HepG2 (cell line): ENCODE data around the gene FRK. TPM values are rescaled to one million over a fixed set of nuclear protein-coding genes. Genes with fewer than 3 reads are reported as not detected.

ENCODE experiments used
- CBFB ChIP-seq: sonication (generic); formaldehyde crosslinking; IDR thresholded peaks from 2 replicates; pipeline ENCODE4 v1.4.0; 2020; ENCODE audit warnings: missing genetic modification reagents
- CREB1 ChIP-seq, 2 experiments: fragments of 450-650 bp in 1 of 2; IDR thresholded peaks; 2 replicates each; pipeline ENCODE4 v1.6.1; 2016 to 2017; ENCODE audit warnings: control low read depth in 1 of 2, mild to moderate bottlenecking in 1 of 2, missing compliant biosample characterization in 1 of 2, missing genetic modification characterization in 1 of 2
- ELF1 ChIP-seq: sonication (generic); formaldehyde crosslinking; IDR thresholded peaks from 2 replicates; pipeline ENCODE4 v1.4.0; 2020; ENCODE audit warnings: missing genetic modification reagents
- FOXC1 ChIP-seq: sonication (generic); formaldehyde crosslinking; IDR thresholded peaks from 2 replicates; pipeline ENCODE4 v1.8.0; 2022; ENCODE audit warnings: mild to moderate bottlenecking, missing genetic modification reagents, borderline replicate concordance
- HMGXB4 ChIP-seq, 2 experiments: sonication (generic) in 1 of 2; formaldehyde crosslinking in 1 of 2; IDR thresholded peaks; 2 replicates each; pipeline versions ENCODE4 v1.4.0 to v1.6.1; 2018 to 2020; ENCODE audit warnings: missing genetic modification reagents in 2 of 2, borderline replicate concordance in 1 of 2, low read depth in 1 of 2, mild to moderate bottlenecking in 1 of 2, missing biosample characterization in 1 of 2
- JUND ChIP-seq: sonication (generic); formaldehyde crosslinking; IDR thresholded peaks from 2 replicates; pipeline ENCODE4 v1.8.0; 2022; ENCODE audit warnings: mild to moderate bottlenecking, missing genetic modification reagents
- MAF1 ChIP-seq: sonication (generic); formaldehyde crosslinking; IDR thresholded peaks from 2 replicates; pipeline ENCODE4 v1.5.0; 2020; ENCODE audit warnings: missing genetic modification reagents, borderline replicate concordance
- MEIS1 ChIP-seq: sonication (generic); formaldehyde crosslinking; IDR thresholded peaks from 2 replicates; pipeline ENCODE4 v1.9.0; 2021; ENCODE audit warnings: mild to moderate bottlenecking, missing genetic modification reagents, moderate library complexity, borderline replicate concordance
- NFATC3 ChIP-seq: sonication (generic); formaldehyde crosslinking; IDR thresholded peaks from 2 replicates; pipeline ENCODE4 v1.5.1; 2020; ENCODE audit warnings: mild to moderate bottlenecking, missing genetic modification reagents
- RXRB ChIP-seq: IDR thresholded peaks from 2 replicates; pipeline ENCODE4 v1.6.1; 2016; ENCODE audit warnings: borderline replicate concordance, missing genetic modification reagents, missing compliant biosample characterization
- ZFP90 ChIP-seq: sonication (generic); formaldehyde crosslinking; IDR thresholded peaks from 2 replicates; pipeline ENCODE4 v1.8.0; 2022; ENCODE audit warnings: missing genetic modification reagents, mild to moderate bottlenecking, inconsistent platforms, borderline replicate concordance
- ZMAT3 ChIP-seq: sonication (generic); formaldehyde crosslinking; conservative IDR thresholded peaks from 2 replicates; pipeline ENCODE4 v1.7.0; 2021; ENCODE audit warnings: missing genetic modification reagents
- ZNF12 ChIP-seq: sonication (generic); formaldehyde crosslinking; IDR thresholded peaks from 2 replicates; pipeline ENCODE4 v1.5.0; 2020; ENCODE audit warnings: missing genetic modification reagents
- ZNF546 ChIP-seq: sonication (generic); formaldehyde crosslinking; conservative IDR thresholded peaks from 2 replicates; pipeline ENCODE4 v1.8.1; 2023; ENCODE audit warnings: mild to moderate bottlenecking, missing genetic modification reagents
- ZNF550 ChIP-seq: sonication (generic); formaldehyde crosslinking; IDR thresholded peaks from 2 replicates; pipeline ENCODE4 v1.4.0; 2020; ENCODE audit warnings: mild to moderate bottlenecking, missing genetic modification reagents, borderline replicate concordance
- ZNF619 ChIP-seq: sonication (generic); formaldehyde crosslinking; IDR thresholded peaks from 2 replicates; pipeline ENCODE4 v1.4.0; 2020; ENCODE audit warnings: mild to moderate bottlenecking, missing genetic modification reagents
- ZNF746 ChIP-seq: sonication (generic); formaldehyde crosslinking; IDR thresholded peaks from 2 replicates; pipeline ENCODE4 v1.8.0; 2022; ENCODE audit warnings: mild to moderate bottlenecking, missing genetic modification reagents
- ZNF83 ChIP-seq: sonication (generic); formaldehyde crosslinking; IDR thresholded peaks from 2 replicates; pipeline ENCODE4 v1.4.0; 2020; ENCODE audit warnings: missing genetic modification reagents, mild to moderate bottlenecking, borderline replicate concordance
- ZSCAN9 ChIP-seq: IDR thresholded peaks from 2 replicates; pipeline ENCODE4 v1.6.1; 2016; ENCODE audit warnings: borderline replicate concordance
- polyA plus RNA-seq, 8 experiments: library from polyadenylated mRNA; depleted of rRNA in 3 of 8; stranded (reverse) in 7 of 8; unstranded in 1 of 8; fragments of >200 nt; fragmentation: Illumina TruSeq in 4 of 8; extraction: Trizol in 4 of 8; gene quantifications; 2 replicates each; pipeline versions ENCODE4 v1.2.1 to v1.2.3, GENCODE V29; 2011 to 2016; ENCODE audit warnings: low read depth in 4 of 8, missing spikeins in 1 of 8, mixed read lengths in 1 of 8; ENCODE audit not compliant: insufficient read depth in 1 of 8
- total RNA-seq, 5 experiments: library from RNA; depleted of rRNA; stranded (reverse); fragments of >200 nt; fragmentation: Illumina TruSeq; extraction: Trizol; gene quantifications; 2 replicates each; pipeline ENCODE4 v1.2.3, GENCODE V29; 2016; ENCODE audit warnings: low read depth in 1 of 5
- TF ChIP-seq, protein P1 (sequence below): sonication (generic); formaldehyde crosslinking; IDR thresholded peaks from 2 replicates; pipeline ENCODE4 v1.8.0; 2022; ENCODE audit warnings: missing genetic modification reagents, mild to moderate bottlenecking, moderate library complexity, borderline replicate concordance
- TF ChIP-seq, protein P2 (sequence below), 2 experiments: fragments of 450-650 bp in 1 of 2; sonication (generic) in 1 of 2; formaldehyde crosslinking; IDR thresholded peaks; 2 replicates each; pipeline versions ENCODE4 v1.5.0 to v1.8.0; 2020 to 2022; ENCODE audit warnings: mild to moderate bottlenecking in 1 of 2, missing genetic modification reagents in 1 of 2
- TF ChIP-seq, protein P3 (sequence below): sonication (generic); formaldehyde crosslinking; IDR thresholded peaks from 2 replicates; pipeline ENCODE4 v1.8.0; 2022; ENCODE audit warnings: missing genetic modification reagents, mild to moderate bottlenecking, borderline replicate concordance

FRK gene
- total and polyA plus RNA-seq, 2 of the 13 experiments (the other 11 are each of a cell fraction or from before 2014, with no cell fraction given), result 1.3 to 2.9 TPM

GRCh38 chr6:116100419-116101301, 40.0 kb upstream of the FRK start, which contains the start of gene NT5DC1 (continued):
- no peak; the same call in 1 of the 2 replicates for TF ChIP-seq ZNF83
- peak; percentile 96 for TF ChIP-seq MAF1
- peak; percentile 40 for TF ChIP-seq RXRB (CRISPR knock-in tag)
- TF ChIP-seq, protein P1, sequence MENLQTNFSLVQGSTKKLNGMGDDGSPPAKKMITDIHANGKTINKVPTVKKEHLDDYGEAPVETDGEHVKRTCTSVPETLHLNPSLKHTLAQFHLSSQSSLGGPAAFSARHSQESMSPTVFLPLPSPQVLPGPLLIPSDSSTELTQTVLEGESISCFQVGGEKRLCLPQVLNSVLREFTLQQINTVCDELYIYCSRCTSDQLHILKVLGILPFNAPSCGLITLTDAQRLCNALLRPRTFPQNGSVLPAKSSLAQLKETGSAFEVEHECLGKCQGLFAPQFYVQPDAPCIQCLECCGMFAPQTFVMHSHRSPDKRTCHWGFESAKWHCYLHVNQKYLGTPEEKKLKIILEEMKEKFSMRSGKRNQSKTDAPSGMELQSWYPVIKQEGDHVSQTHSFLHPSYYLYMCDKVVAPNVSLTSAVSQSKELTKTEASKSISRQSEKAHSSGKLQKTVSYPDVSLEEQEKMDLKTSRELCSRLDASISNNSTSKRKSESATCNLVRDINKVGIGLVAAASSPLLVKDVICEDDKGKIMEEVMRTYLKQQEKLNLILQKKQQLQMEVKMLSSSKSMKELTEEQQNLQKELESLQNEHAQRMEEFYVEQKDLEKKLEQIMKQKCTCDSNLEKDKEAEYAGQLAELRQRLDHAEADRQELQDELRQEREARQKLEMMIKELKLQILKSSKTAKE, result peak; percentile 57
- no peak for TF ChIP-seq ZMAT3 (CRISPR knock-in tag)
- TF ChIP-seq ZFP90, result peak; percentile 97; the same call in 1 of the 2 replicates
- 0 out of 2 replicates have a peak, but pooled peaks have one; percentile 61 for TF ChIP-seq ZNF619 (CRISPR knock-in tag)
- TF ChIP-seq FOXC1, result peak; percentile 99
- peak; percentile 94; the same call in 1 of the 2 replicates for TF ChIP-seq CBFB (CRISPR knock-in tag)
- TF ChIP-seq ZNF746 (CRISPR knock-in tag), result peak; percentile 83; the same call in 1 of the 2 replicates
- no peak for TF ChIP-seq ZNF550
- TF ChIP-seq NFATC3 (CRISPR knock-in tag), result peak; percentile 96
- 0 out of 2 replicates have a peak, but pooled peaks have one; percentile 86 for TF ChIP-seq ZNF546
- TF ChIP-seq, protein P2, sequence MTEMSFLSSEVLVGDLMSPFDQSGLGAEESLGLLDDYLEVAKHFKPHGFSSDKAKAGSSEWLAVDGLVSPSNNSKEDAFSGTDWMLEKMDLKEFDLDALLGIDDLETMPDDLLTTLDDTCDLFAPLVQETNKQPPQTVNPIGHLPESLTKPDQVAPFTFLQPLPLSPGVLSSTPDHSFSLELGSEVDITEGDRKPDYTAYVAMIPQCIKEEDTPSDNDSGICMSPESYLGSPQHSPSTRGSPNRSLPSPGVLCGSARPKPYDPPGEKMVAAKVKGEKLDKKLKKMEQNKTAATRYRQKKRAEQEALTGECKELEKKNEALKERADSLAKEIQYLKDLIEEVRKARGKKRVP (CRISPR knock-in tag; IDR thresholded peaks at IDR 0.05), result peak in 1 of 2 experiments; percentile 75; a peak in 2 of 4 replicates
- peak; percentile 81; the same call in 1 of the 2 replicates for TF ChIP-seq ZSCAN9 (CRISPR knock-in tag)
- TF ChIP-seq ZNF12, result peak; percentile 63
- TF ChIP-seq CREB1 (IDR thresholded peaks at IDR 0.05), result no peak
- TF ChIP-seq CREB1 (CRISPR knock-in tag; IDR thresholded peaks at IDR 0.05), result no peak
- TF ChIP-seq HMGXB4 (CRISPR knock-in tag; IDR thresholded peaks at IDR 0.05; ENCODE audit: borderline replicate concordance in 1 of 2, low read depth in 1 of 2), result peak; percentile 98 to 99
- no peak; the same call in 1 of the 2 replicates for TF ChIP-seq ELF1 (CRISPR knock-in tag)
- TF ChIP-seq JUND (CRISPR knock-in tag), result peak; percentile 66; the same call in 1 of the 2 replicates
- TF ChIP-seq, protein P3, sequence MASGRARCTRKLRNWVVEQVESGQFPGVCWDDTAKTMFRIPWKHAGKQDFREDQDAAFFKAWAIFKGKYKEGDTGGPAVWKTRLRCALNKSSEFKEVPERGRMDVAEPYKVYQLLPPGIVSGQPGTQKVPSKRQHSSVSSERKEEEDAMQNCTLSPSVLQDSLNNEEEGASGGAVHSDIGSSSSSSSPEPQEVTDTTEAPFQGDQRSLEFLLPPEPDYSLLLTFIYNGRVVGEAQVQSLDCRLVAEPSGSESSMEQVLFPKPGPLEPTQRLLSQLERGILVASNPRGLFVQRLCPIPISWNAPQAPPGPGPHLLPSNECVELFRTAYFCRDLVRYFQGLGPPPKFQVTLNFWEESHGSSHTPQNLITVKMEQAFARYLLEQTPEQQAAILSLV (CRISPR knock-in tag), result peak; percentile 96; the same call in 1 of the 2 replicates
- TF ChIP-seq MEIS1 (CRISPR knock-in tag), result peak; percentile 65; the same call in 1 of the 2 replicates
